ENCODE data around the gene DOCK2.
"Not testable (repeated sequence)": the region's sequence is repeated elsewhere in the genome, so short reads cannot be mapped to it uniquely, and the experiment has no call there.

The DOCK2 gene

DNA sequence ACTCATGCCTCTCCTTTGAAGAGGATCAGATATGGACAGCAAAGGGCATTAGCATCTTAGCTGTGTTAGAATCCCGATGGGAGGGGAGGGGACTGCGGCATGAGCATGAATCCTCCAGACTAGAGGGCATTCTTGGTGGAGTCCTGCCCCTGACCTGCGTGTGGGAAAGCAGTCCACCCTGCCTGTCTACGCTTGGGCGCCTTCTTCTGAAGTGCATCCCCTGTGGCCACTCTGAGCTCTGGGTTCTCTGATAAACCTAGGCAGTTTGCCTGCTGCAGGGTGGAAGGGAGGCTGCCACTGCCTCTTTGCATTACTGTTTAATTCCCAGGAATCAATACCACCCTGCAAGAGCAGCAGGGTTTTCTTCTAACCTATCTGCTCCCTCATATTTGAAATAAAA, 173.9 kb downstream of the DOCK2 start:
- Mint-ChIP-seq H3K36me3 (peaks cover 41 to 72% of the 10 kb centered on the region in 2 donors), H3K4me1 (peaks cover 16 to 28% of the 10 kb centered on the region in 2 donors), H3K9me3 (no peaks in the 10 kb centered on the region), H3K4me3 (peak overlapping the region in 1 of 2 donors; percentile 14), H3K27ac (no peak overlapping the region), H3K27me3 (no peaks in the 10 kb centered on the region)
- no peak for DNase-seq
- ATAC-seq (replicated peaks), result no peak

DNA sequence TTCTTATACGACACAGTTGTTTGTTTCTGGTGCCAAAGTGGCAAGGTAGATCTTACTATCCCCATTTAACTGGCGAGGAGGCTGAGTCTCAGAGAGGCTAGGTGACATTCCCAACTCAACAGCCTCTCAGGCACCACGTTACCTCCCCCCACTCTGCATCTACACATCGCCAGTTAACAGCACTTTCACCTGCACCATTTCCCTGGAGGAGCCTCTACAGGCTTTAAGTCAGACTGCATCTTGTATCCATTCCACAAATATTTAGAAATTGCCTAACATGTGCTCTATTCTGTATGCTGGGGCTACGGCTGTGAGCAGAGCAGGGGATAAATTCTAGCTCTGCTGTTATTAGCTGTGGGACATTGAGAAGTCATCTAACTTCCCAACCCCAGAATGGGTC, 174.6 kb downstream of the DOCK2 start:
- peaks cover 14 to 28% of the 10 kb centered on the region in 2 donors for H3K4me1 Mint-ChIP-seq
- no peak for ATAC-seq (replicated peaks)
- H3K4me3 Mint-ChIP-seq, result no peak overlapping the region
- no peak for DNase-seq
- H3K9me3 Mint-ChIP-seq, result no peaks in the 10 kb centered on the region
- no peaks in the 10 kb centered on the region for H3K27me3 Mint-ChIP-seq
- peaks cover 43 to 74% of the 10 kb centered on the region in 2 donors for H3K36me3 Mint-ChIP-seq
- no peak overlapping the region for H3K27ac Mint-ChIP-seq

DNA sequence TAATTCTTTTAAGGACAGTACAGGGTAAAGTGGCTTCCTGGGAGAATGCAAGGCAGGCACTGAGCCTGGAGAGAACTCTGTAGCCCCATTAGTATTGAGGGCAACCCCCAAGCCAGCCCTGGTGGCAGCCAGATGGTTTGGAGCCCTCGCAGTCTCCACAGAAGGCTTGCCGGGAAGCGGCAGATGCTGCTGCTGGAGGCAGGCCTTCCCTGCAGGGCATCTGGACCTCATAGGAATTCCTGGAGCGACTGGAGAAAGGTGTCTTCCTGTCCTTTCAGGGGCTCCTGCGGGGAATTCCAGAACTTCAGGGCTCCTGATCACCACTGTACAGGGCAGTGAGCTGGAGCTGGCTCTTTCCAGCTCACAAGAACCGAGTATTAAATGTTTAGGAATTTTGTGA, 175.7 kb downstream of the DOCK2 start:
- Mint-ChIP-seq H3K9me3 (no peaks in the 10 kb centered on the region), H3K4me3 (no peak overlapping the region), H3K36me3 (peaks cover 47 to 85% of the 10 kb centered on the region in 2 donors), H3K4me1 (peaks cover 14 to 28% of the 10 kb centered on the region in 2 donors), H3K27me3 (no peaks in the 10 kb centered on the region), H3K27ac (no peak overlapping the region)
- DNase-seq, result no peak
- ATAC-seq (replicated peaks), result no peak

DNA sequence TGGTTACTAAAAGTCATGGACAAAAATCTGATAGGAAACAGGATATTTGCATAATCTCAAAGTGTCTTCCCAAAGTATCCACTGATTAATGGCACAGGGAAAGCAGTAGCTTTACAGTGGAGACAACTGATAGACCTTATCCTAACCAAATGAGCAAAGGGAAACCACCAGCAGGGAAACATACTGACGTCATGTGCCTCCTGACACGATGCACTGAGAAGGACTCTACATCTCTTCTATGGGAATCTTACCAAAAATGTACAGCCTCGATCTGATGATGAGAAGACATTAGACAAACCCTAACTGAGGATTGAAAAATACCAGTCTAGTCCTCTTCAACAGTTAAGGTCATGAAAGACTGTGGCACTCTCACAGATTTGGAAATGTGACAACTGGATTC, 177.0 kb downstream of the DOCK2 start:
- peak overlapping the region; percentile 21 for H3K27ac Mint-ChIP-seq
- ATAC-seq (replicated peaks), result no peak

DNA sequence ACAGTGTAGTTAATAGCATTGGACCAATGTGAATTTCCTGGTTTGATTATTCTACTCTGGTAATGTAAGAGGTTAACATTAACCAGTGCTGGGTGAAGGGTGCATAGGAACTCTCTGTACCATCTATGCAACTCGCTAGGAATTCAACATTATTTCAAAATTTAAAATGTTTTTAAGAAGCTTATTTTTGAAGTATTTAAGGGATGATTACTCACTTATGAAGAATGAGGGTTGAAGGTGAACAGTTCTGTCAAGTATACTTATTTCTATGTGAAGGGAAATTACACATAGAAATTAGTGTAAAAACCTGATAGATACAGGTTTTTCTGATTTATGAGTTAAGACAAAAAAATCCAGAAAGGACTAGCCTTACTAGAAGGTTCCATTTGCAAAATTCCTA, 177.4 kb downstream of the DOCK2 start:
- peaks cover 54 to 88% of the 10 kb centered on the region in 2 donors for H3K36me3 Mint-ChIP-seq
- no peak for DNase-seq

More for the DNA sequence above, 177.0 kb downstream of the DOCK2 start:
- DNase-seq, result no peak
- H3K36me3 Mint-ChIP-seq, result peaks cover 52 to 88% of the 10 kb centered on the region in 2 donors
- H3K4me3 Mint-ChIP-seq, result no peak overlapping the region
- H3K27me3 Mint-ChIP-seq, result no peaks in the 10 kb centered on the region
- H3K9me3 Mint-ChIP-seq, result no peaks in the 10 kb centered on the region
- peaks cover 14 to 21% of the 10 kb centered on the region in 2 donors for H3K4me1 Mint-ChIP-seq

DNA sequence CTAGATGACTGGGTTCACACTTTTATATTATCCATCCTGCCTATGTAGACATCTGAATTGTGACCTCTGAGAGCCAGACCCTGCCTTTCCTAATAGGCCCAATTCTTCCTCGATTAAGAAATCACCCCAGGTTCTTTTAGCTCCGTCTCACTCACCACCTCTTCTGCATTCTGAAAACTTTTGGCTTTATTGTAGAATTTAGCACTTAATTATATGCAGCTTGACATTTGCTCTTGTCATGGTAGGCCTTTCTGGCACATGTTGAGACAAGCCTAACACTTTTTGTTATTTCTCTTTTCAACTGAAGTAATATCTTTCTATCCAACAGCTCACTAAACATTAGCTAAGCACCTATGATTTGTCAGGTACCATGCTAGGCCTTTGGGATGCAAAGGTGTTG, 180.0 kb downstream of the DOCK2 start:
- Mint-ChIP-seq H3K27ac (peak overlapping the region; percentile 38), H3K4me3 (no peak overlapping the region), H3K4me1 (peaks cover 0 to 5% of the 10 kb centered on the region in 2 donors), H3K9me3 (no peaks in the 10 kb centered on the region), H3K27me3 (no peaks in the 10 kb centered on the region), H3K36me3 (peaks cover 50 to 83% of the 10 kb centered on the region in 2 donors)
- ATAC-seq (replicated peaks), result no peak
- DNase-seq, result no peak

More for the DNA sequence above, 177.4 kb downstream of the DOCK2 start:
- Mint-ChIP-seq H3K4me3 (no peak overlapping the region), H3K27me3 (no peaks in the 10 kb centered on the region), H3K4me1 (peaks cover 11 to 16% of the 10 kb centered on the region in 2 donors), H3K9me3 (no peaks in the 10 kb centered on the region), H3K27ac (no peak overlapping the region)
- ATAC-seq (replicated peaks), result no peak

DNA sequence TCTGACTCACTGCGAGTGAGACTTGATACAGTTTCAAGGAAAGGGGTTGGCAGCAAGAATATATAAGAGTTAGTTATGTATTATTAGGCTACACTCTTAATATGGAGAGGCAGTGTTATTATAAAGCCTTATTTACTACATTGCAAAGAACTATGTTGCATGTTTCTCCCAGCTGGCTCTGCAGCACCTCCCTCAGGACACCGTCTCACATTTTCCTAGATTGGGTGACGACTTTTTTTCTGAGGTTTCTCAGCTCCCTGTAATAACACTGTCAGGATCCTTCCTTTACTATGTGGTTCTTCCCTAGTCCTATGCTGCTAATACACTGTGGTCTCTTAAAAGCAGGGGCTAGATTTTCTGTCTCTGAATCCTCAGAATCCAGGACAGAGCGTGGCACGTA, 189.5 kb downstream of the DOCK2 start:
- H3K4me1 Mint-ChIP-seq, result peaks cover 19 to 27% of the 10 kb centered on the region in 2 donors
- DNase-seq (no peak), ATAC-seq (replicated peaks) (peak in 1 of 2 donors; percentile 36)
- H3K9me3 Mint-ChIP-seq, result peaks cover 0 to 4% of the 10 kb centered on the region in 2 donors
- H3K36me3 Mint-ChIP-seq, result peaks cover 31 to 65% of the 10 kb centered on the region in 2 donors
- no peak overlapping the region for H3K4me3 Mint-ChIP-seq
- peak overlapping the region; percentile 52 for H3K27ac Mint-ChIP-seq
- H3K27me3 Mint-ChIP-seq, result no peaks in the 10 kb centered on the region

DNA sequence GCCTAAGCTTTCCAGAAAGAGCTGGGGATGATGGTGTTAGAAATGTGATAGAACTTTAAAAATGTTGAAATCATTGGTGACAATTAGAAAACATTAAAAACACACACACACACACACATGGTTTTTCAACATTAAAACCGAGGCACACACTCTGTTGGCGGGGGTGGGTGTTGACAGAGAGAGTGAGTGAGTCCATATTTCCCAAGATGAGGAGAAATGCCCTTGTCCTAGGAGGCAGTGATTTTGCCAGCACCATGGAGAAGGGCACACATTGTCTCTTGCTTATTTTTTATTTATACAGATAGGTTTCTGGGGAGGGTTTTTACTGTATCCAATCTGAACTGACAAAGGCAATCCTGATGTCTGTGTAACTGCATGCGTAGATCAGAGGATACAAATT, 190.7 kb downstream of the DOCK2 start:
- Mint-ChIP-seq H3K9me3 (peaks cover 0 to under 1% of the 10 kb centered on the region in 2 donors), H3K4me3 (no peak overlapping the region), H3K4me1 (peaks cover 27 to 30% of the 10 kb centered on the region in 2 donors), H3K27me3 (no peaks in the 10 kb centered on the region), H3K27ac (peak overlapping the region; percentile 87), H3K36me3 (peaks cover 33 to 65% of the 10 kb centered on the region in 2 donors)
- DNase-seq (no peak), ATAC-seq (replicated peaks) (no peak)

DNA sequence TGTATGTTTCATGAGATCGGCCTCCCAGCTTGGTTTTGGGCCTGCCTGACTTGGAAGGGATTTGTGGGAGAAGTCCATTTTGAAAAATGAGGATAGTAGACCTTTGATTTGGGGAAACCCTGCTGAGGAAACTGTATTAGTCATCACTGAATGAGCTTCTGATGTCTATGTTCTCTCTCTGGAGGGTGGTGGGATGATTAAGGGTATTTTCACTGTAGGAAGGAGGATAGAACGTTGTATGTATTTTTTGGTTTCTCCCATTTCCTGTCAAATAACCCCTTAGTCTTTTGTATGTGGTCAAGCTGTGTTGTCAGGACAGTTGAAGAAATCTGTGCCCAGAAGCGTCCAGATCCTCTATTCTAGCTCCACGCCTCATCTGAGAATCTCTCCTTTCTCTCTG, 191.3 kb downstream of the DOCK2 start:
- no peak overlapping the region for H3K4me3 Mint-ChIP-seq
- peaks cover 31 to 63% of the 10 kb centered on the region in 2 donors for H3K36me3 Mint-ChIP-seq
- peaks cover 29 to 34% of the 10 kb centered on the region in 2 donors for H3K4me1 Mint-ChIP-seq
- ATAC-seq (replicated peaks) (peak; percentile 42 to 88), DNase-seq (no peak)
- no peaks in the 10 kb centered on the region for H3K27me3 Mint-ChIP-seq
- peak overlapping the region; percentile 87 for H3K27ac Mint-ChIP-seq
- no peaks in the 10 kb centered on the region for H3K9me3 Mint-ChIP-seq

DNA sequence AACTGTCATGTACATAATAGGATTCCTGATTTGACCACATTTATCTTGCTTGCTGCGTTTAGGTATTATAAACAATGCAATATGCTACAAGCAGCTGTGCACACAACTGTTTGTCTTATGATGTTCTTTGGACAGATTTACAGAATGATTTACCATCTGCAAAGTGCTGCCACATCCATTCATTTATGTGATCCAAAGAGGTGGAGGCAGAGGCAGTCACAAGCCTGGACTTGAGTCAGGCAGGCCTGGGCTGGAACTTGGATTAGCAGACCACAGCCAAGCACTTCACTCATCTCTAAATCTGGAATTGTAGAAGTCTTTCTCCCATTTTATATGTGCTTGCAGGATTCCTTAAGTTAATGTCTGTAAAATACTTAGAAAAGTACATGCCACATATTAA, 194.3 kb downstream of the DOCK2 start:
- ATAC-seq (replicated peaks) (no peak), DNase-seq (no peak)
- Mint-ChIP-seq H3K4me3 (no peak overlapping the region), H3K36me3 (peaks cover 27 to 50% of the 10 kb centered on the region in 2 donors), H3K4me1 (peaks cover 34 to 43% of the 10 kb centered on the region in 2 donors), H3K27ac (peak overlapping the region; percentile 31), H3K9me3 (no peaks in the 10 kb centered on the region), H3K27me3 (no peaks in the 10 kb centered on the region)

DNA sequence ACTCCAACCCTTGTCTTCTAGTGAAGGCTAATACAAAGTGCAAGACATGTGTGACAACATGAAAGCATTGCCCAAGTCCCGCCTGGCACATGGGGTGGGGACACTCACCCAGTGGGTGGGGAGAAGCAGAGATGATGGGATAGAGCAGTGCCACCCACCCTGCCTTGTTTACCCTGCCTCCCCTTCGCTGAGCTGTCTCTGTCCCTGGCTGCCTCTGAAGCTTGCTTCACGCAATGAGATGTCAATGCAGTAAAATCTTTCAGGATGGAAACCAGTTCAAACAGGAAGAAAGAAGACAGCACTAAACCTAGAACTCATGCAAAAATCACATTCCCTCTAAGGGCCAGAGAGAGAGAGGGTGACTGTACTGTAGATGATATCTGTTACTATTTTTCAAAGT, 195.2 kb downstream of the DOCK2 start:
- H3K36me3 Mint-ChIP-seq, result peaks cover 24 to 46% of the 10 kb centered on the region in 2 donors
- DNase-seq (no peak), ATAC-seq (replicated peaks) (no peak)
- no peak overlapping the region for H3K4me3 Mint-ChIP-seq
- no peaks in the 10 kb centered on the region for H3K27me3 Mint-ChIP-seq
- H3K9me3 Mint-ChIP-seq, result no peaks in the 10 kb centered on the region
- peaks cover 27 to 41% of the 10 kb centered on the region in 2 donors for H3K4me1 Mint-ChIP-seq
- H3K27ac Mint-ChIP-seq, result peak overlapping the region; percentile 62

DNA sequence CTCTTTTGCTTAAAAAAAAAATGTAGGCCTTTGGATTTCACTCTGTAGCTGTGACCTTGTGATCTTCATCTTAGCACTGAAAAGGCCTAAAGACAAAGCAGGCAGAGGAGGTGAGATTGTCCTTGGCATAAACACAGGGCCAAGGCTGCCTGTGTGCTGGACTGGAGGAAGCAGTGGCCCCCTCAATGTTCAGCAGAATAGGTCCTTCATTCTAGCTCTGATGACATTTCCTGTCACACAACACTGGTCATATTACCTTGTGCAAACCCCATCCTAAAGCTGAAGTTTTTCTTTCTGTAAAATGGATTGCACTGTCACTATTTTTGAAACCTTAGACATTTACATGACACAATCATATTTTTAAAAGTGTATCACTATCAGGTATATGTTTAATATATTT, 195.8 kb downstream of the DOCK2 start:
- ATAC-seq (replicated peaks) (no peak), DNase-seq (no peak)
- Mint-ChIP-seq H3K4me3 (no peak overlapping the region), H3K36me3 (peaks cover 21 to 44% of the 10 kb centered on the region in 2 donors), H3K27me3 (no peaks in the 10 kb centered on the region), H3K27ac (peak overlapping the region; percentile 51), H3K4me1 (peaks cover 22 to 36% of the 10 kb centered on the region in 2 donors), H3K9me3 (no peaks in the 10 kb centered on the region)

DNA sequence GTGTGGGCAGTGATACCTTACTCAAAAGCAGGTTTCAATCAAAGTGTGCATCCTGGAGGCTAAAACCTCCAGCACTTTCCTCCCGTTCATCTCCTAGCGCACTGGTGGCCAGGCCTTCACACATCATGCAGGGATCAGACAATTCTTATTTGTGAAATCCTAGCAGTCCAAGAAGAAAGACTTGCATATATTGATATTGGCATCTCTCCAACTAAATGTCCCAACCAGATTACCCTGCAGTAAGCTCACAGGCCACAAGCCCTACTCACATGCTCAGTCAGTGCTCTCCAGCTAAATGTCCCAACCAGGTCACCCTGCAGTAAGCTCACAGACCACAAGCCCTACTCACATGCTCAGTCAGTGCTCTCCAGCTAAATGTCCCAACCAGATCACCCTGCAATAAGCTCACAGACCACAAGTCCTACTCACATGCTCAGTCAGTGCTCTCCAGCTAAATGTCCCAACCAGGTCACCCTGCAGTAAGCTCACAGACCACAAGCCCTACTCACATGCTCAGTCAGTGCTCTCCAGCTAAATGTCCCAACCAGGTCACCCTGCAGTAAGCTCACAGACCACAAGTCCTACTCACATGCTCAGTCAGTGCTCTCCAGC, 196.7 kb downstream of the DOCK2 start:
- not testable (repeated sequence) for H3K4me3 Mint-ChIP-seq; H3K27me3 Mint-ChIP-seq; H3K9me3 Mint-ChIP-seq; ATAC-seq (replicated peaks); DNase-seq
- Mint-ChIP-seq H3K36me3 (peaks cover 17 to 42% of the 10 kb centered on the region in 2 donors), H3K27ac (peak overlapping the region; percentile 17), H3K4me1 (peaks cover 12 to 26% of the 10 kb centered on the region in 2 donors)

DNA sequence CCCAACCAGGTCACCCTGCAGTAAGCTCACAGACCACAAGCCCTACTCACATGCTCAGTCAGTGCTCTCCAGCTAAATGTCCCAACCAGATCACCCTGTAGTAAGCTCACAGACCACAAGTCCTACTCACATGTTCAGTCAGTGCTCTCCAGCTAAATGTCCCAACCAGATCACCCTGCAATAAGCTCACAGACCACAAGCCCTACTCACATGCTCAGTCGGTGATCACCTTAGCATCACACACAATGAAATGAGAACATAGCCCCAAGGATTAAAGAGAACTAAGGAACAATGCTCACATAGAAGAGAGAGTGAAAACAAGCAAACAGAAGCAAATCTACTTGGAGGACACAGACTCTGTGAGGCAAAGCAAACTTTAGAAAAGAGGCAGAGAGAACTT, 197.5 kb downstream of the DOCK2 start:
- not testable (repeated sequence) for H3K4me3 Mint-ChIP-seq; DNase-seq; ATAC-seq (replicated peaks); H3K9me3 Mint-ChIP-seq; H3K27me3 Mint-ChIP-seq
- H3K27ac Mint-ChIP-seq, result peak overlapping the region; percentile 65
- H3K36me3 Mint-ChIP-seq, result peaks cover 15 to 40% of the 10 kb centered on the region in 2 donors
- peaks cover 10 to 25% of the 10 kb centered on the region in 2 donors for H3K4me1 Mint-ChIP-seq

DNA sequence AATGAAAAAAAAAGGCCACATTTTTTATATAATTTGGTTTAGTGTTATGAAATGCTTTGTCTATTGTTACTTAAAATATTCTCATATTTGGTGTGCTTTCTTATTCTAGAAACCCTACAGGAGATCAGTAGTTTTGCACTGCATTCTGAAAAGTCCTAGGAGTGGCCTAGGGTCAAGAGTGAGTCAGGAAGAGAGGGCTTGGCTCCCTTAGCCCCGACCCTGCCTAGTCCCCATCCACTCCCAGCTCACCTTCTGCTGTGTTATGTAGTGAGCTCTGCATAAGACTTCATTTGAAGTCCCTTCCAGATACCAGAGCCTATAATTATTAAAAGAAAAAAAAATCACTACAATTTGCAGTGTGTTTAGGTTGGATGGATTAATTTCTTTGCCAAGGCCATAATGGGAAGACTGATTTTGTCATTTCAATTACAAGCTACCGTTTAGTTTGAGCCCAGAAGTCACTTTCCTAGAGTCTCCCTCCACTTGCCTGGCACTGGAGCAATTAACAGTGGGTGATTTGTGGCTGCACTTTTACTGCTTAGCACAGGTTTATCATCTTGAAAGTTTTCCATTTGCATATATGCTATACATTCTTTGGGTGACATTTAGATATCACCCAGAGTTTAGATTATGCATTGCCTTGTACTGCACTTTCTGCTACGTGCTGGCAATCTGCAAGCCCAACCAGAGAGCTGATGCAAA, 199.9 kb downstream of the DOCK2 start:
- Mint-ChIP-seq H3K27ac (no peak overlapping the region), H3K36me3 (peaks cover 34 to 55% of the 10 kb centered on the region in 2 donors), H3K4me3 (no peak overlapping the region), H3K4me1 (peaks cover 10 to 21% of the 10 kb centered on the region in 2 donors), H3K27me3 (no peaks in the 10 kb centered on the region), H3K9me3 (no peaks in the 10 kb centered on the region)
- no peak for ATAC-seq (replicated peaks)
- DNase-seq, result no peak
